MCF 10A (cell line): Measurements from ENCODE around the gene ACP6. TPM values are rescaled to one million over a fixed set of nuclear protein-coding genes. Genes with fewer than 3 reads are reported as not detected.

Experiments used
- BruUV-seq: library from RNA; stranded (reverse); fragments of 400-500 nt; replicated peaks from 2 replicates; lab custom pipeline; 2021; lab: Mats Ljungman, UMichigan
- CTCF ChIA-PET: fragments of 300-600 bp; sonication (Branson Sonifier 250); formaldehyde crosslinking; extraction: SDS; loops from one replicate; lab custom pipeline; 2021; ENCODE audit warnings: antibody characterized with exemption, inconsistent platforms; lab: Yijun Ruan, JAX
- POLR2A ChIA-PET: fragments of 300-600, 350-650 bp; sonication (Branson Sonifier 250); formaldehyde crosslinking; extraction: SDS; loops from one replicate; lab custom pipeline; 2020; ENCODE audit warnings: antibody characterized with exemption, inconsistent platforms; lab: Yijun Ruan, JAX
- DNase-seq: peaks from one replicate; pipeline ENCODE4 v3.0.0-alpha.2; 2018; ENCODE audit not compliant: unreplicated experiment
- H3K27ac Mint-ChIP-seq: one replicate; pipeline ENCODE4 v1.8.0; 2022; ENCODE audit warnings: mild to moderate bottlenecking, low read depth, mixed read lengths; ENCODE audit not compliant: unreplicated experiment
- H3K27me3 Mint-ChIP-seq: one replicate; pipeline ENCODE4 v1.8.0; 2022; ENCODE audit warnings: mixed read lengths; ENCODE audit not compliant: insufficient read depth, unreplicated experiment
- H3K36me3 Mint-ChIP-seq: one replicate; pipeline ENCODE4 v1.8.0; 2022; ENCODE audit warnings: mild to moderate bottlenecking, moderate library complexity, mixed read lengths; ENCODE audit not compliant: insufficient read depth, unreplicated experiment
- H3K4me1 Mint-ChIP-seq: one replicate; pipeline ENCODE4 v1.8.0; 2022; ENCODE audit warnings: mixed read lengths; ENCODE audit not compliant: insufficient read depth, unreplicated experiment
- H3K4me3 Mint-ChIP-seq: one replicate; pipeline ENCODE4 v1.8.0; 2022; ENCODE audit warnings: mild to moderate bottlenecking, moderate library complexity, mixed read lengths; ENCODE audit not compliant: unreplicated experiment
- H3K9me3 Mint-ChIP-seq: one replicate; pipeline ENCODE4 v1.8.0; 2022; ENCODE audit warnings: mixed read lengths; ENCODE audit not compliant: unreplicated experiment
- CTCF ChIP-seq: fragments of 200-600 bp; IDR thresholded peaks from one replicate; pipeline ENCODE4 v1.8.0; 2022; ENCODE audit warnings: antibody characterized with exemption, mild to moderate bottlenecking; ENCODE audit not compliant: unreplicated experiment
- intact Hi-C: fragments of 100-400 bp; cut with micrococcal nuclease; formaldehyde crosslinking; loops from 2 replicates; pipeline ENCODE4 v1.14.1; 2022
- total RNA-seq: library from RNA; stranded (reverse); gene quantifications from 2 replicates; pipeline ENCODE4 v1.2.3, GENCODE V29; 2022

The ACP6 gene
- total RNA-seq, 1 experiment from 2014 or later = 40.5 TPM

- TF ChIP-seq CTCF = no peak
- ChIA-PET POLR2A (interaction anchor here (1.1 to 1.4 kb wide), 2 partner anchors 18 to 242 kb away, joined by 3 to 4 read pairs; partner anchors contain the start of gene ACP6), CTCF (interaction anchor here (0.6 to 2.1 kb wide), 9 partner anchors 8 to 165 kb away, joined by 3 to 14 read pairs (median 4); no protein-coding TSS in a partner anchor)
- intact Hi-C loops = no loop called here
- BruUV-seq = no TSS peak
- no peaks in the 10 kb centered on the region for H3K9me3 Mint-ChIP-seq
- H3K4me1 Mint-ChIP-seq = no peaks in the 10 kb centered on the region
- peaks cover 74% of the 10 kb centered on the region for H3K36me3 Mint-ChIP-seq
- no peaks in the 10 kb centered on the region for H3K27me3 Mint-ChIP-seq
- H3K27ac Mint-ChIP-seq = no peak overlapping the region
- no peak overlapping the region for H3K4me3 Mint-ChIP-seq
- no peak for DNase-seq
Measured at GRCh38 chr1:147652306-147652705, 18.0 kb downstream of the ACP6 start.

GRCh38 chr1:147651466-147651865 lies 18.9 kb downstream of the ACP6 start:
- Mint-ChIP-seq H3K4me1 (no peaks in the 10 kb centered on the region), H3K27ac (no peak overlapping the region), H3K27me3 (no peaks in the 10 kb centered on the region), H3K4me3 (no peak overlapping the region), H3K36me3 (peaks cover 75% of the 10 kb centered on the region), H3K9me3 (no peaks in the 10 kb centered on the region)
- no peak for DNase-seq
- ChIA-PET CTCF (interaction anchor here (0.6 to 2.1 kb wide), 6 partner anchors 9 to 166 kb away, joined by 4 to 14 read pairs (median 4); no protein-coding TSS in a partner anchor), POLR2A (interaction anchor here (1.1 to 1.4 kb wide), 2 partner anchors 19 to 243 kb away, joined by 3 to 4 read pairs; partner anchors contain the start of gene ACP6)
- no peak for TF ChIP-seq CTCF
- BruUV-seq = no TSS peak
- intact Hi-C loops = no loop called here

- ChIA-PET CTCF (interaction anchor here (0.5 to 1.5 kb wide), 9 partner anchors 7 to 244 kb away, joined by 3 to 5 read pairs (median 3); no protein-coding TSS in a partner anchor), POLR2A (no interaction called here)
- TF ChIP-seq CTCF = no peak
- H3K27me3 Mint-ChIP-seq = no peaks in the 10 kb centered on the region
- intact Hi-C loops = no loop called here
- no peaks in the 10 kb centered on the region for H3K9me3 Mint-ChIP-seq
- no peak overlapping the region for H3K4me3 Mint-ChIP-seq
- DNase-seq = no peak
- H3K27ac Mint-ChIP-seq = no peak overlapping the region
- peaks cover 63% of the 10 kb centered on the region for H3K36me3 Mint-ChIP-seq
- no peaks in the 10 kb centered on the region for H3K4me1 Mint-ChIP-seq
- no TSS peak for BruUV-seq
Measured at GRCh38 chr1:147648933-147649332, 21.4 kb downstream of the ACP6 start.

GRCh38 chr1:147647796-147648633 lies 22.3 kb downstream of the ACP6 start:
- Mint-ChIP-seq H3K4me1 (no peaks in the 10 kb centered on the region), H3K27me3 (no peaks in the 10 kb centered on the region), H3K36me3 (peaks cover 54% of the 10 kb centered on the region), H3K9me3 (no peaks in the 10 kb centered on the region), H3K27ac (no peak overlapping the region), H3K4me3 (no peak overlapping the region)
- TF ChIP-seq CTCF = no peak
- DNase-seq = no peak
- ChIA-PET CTCF (interaction anchor here (0.5 to 1.5 kb wide), 9 partner anchors 8 to 245 kb away, joined by 3 to 4 read pairs (median 3); no protein-coding TSS in a partner anchor), POLR2A (interaction anchor here (1.0 kb wide), 1 partner anchor 119 kb away, joined by 4 read pairs; no protein-coding TSS in a partner anchor)
- intact Hi-C loops = no loop called here
- BruUV-seq = no TSS peak
